HepG2 (cell line): ENCODE measurements around the gene FGFR3. TPM values are rescaled to one million over a fixed set of nuclear protein-coding genes. Genes with fewer than 3 reads are reported as not detected.

Experiments
- ATAC-seq: fragments of 200-7000 bp; cut with Tn5 transposase; 3 replicates; pipeline ENCODE4 v1.9.1; 2020; ENCODE audit warnings: mild to moderate bottlenecking, moderate library complexity
- BruUV-seq: library from RNA; stranded (reverse); fragments of 400-500 nt; replicated peaks from 2 replicates; lab custom pipeline; 2021; lab: Mats Ljungman, UMichigan
- CTCF ChIA-PET: fragments of 300-600 bp; formaldehyde crosslinking; extraction: SDS; loops from one replicate; lab custom pipeline; 2021; ENCODE audit warnings: low total read pairs, inconsistent platforms, low intra/inter-chr PET ratio; lab: Yijun Ruan, JAX
- POLR2A ChIA-PET: fragments of 350-600 bp; sonication (Branson Sonifier 250); formaldehyde crosslinking; loops from one replicate; lab custom pipeline; 2020; ENCODE audit warnings: antibody characterized with exemption, inconsistent platforms; lab: Yijun Ruan, JAX
- DNase-seq: peaks from one replicate; pipeline ENCODE4 v3.0.0-alpha.2; 2015; ENCODE audit warnings: low spot score
- FAIRE-seq: peaks from 3 replicates; lab custom pipeline; 2011; peaks lifted over from hg19 to GRCh38; lab: Jason Lieb, UNC
- H2AFZ ChIP-seq: one replicate; pipeline ENCODE4 v1.6.1; 2011; ENCODE audit warnings: low read length, inconsistent platforms
- H3K27ac ChIP-seq: fragments of 300-600 bp; 3 replicates; pipeline ENCODE4 v1.8.0; 2011; ENCODE audit warnings: mixed run types, mild to moderate bottlenecking, mixed read lengths, low read length, inconsistent platforms; ENCODE audit not compliant: insufficient read depth; ENCODE audit errors: extremely low read length
- H3K27me3 ChIP-seq, 2 experiments: fragments of 200-600 bp in 1 of 2; 2 replicates in 1 of 2; 3 replicates in 1 of 2; pipeline versions ENCODE4 v1.6.0 to v1.8.0; 2011; ENCODE audit warnings: low read length in 2 of 2, mild to moderate bottlenecking in 2 of 2, moderate library complexity in 2 of 2, inconsistent platforms in 1 of 2; ENCODE audit not compliant: insufficient read depth in 2 of 2, control insufficient read depth in 1 of 2
- H3K36me3 ChIP-seq, 2 experiments: fragments of 200-600 bp in 1 of 2; replicated peaks in 1 of 2; 2 replicates in 1 of 2; 3 replicates in 1 of 2; pipeline versions ENCODE4 v1.5.1 to v1.8.0; 2011; ENCODE audit warnings: low read length in 2 of 2, inconsistent platforms in 1 of 2; ENCODE audit not compliant: insufficient read depth in 2 of 2, control insufficient read depth in 1 of 2
- H3K4me1 ChIP-seq: 2 replicates; pipeline ENCODE4 v1.5.1; 2012; ENCODE audit warnings: low read length, inconsistent platforms; ENCODE audit not compliant: insufficient read depth
- H3K4me2 ChIP-seq: 2 replicates; pipeline ENCODE4 v1.6.0; 2011; ENCODE audit warnings: low read depth, low read length, inconsistent platforms
- H3K4me3 ChIP-seq, 3 experiments: fragments of 200-600 bp in 1 of 3; sonication (generic), shearing (Covaris generic) in 1 of 3; replicated peaks in 1 of 3; 2 replicates each; pipeline ENCODE4 v1.5.1; 2011 to 2016; ENCODE audit warnings: low read length in 3 of 3, inconsistent platforms in 2 of 3, low read depth in 2 of 3, mild to moderate bottlenecking in 2 of 3, control low read depth in 1 of 3, mixed read lengths in 1 of 3; ENCODE audit not compliant: insufficient read depth in 1 of 3
- H3K79me2 ChIP-seq: one replicate; pipeline ENCODE4 v1.6.1; 2011; ENCODE audit warnings: low read length, inconsistent platforms; ENCODE audit not compliant: insufficient read depth
- H3K9ac ChIP-seq: 2 replicates; pipeline ENCODE4 v1.6.0; 2011; ENCODE audit warnings: mild to moderate bottlenecking, low read depth, low read length, inconsistent platforms; ENCODE audit not compliant: insufficient read depth
- H3K9me3 ChIP-seq: 2 replicates; pipeline ENCODE4 v1.5.1; 2012; ENCODE audit warnings: mild to moderate bottlenecking, low read length
- H4K20me1 ChIP-seq: 2 replicates; pipeline ENCODE4 v1.6.0; 2011; ENCODE audit warnings: inconsistent platforms, mild to moderate bottlenecking, low read length, moderate library complexity; ENCODE audit not compliant: insufficient read depth
- ARID5B ChIP-seq: IDR thresholded peaks from 2 replicates; pipeline ENCODE4 v1.4.0; 2020; ENCODE audit warnings: mild to moderate bottlenecking, missing genetic modification reagents
- BCL6 ChIP-seq: IDR thresholded peaks from 2 replicates; pipeline ENCODE4 v1.6.1; 2016; ENCODE audit warnings: missing genetic modification reagents, missing compliant biosample characterization
- BRD4 ChIP-seq: sonication (generic); formaldehyde crosslinking; IDR thresholded peaks from 2 replicates; pipeline ENCODE4 v1.4.0; 2020; ENCODE audit warnings: missing genetic modification reagents
- CCAR2 ChIP-seq: fragments of 200-400 bp; formaldehyde crosslinking; optimal IDR thresholded peaks from 2 replicates; pipeline ENCODE3; 2018; ENCODE audit warnings: low read depth, mild to moderate bottlenecking, low read length, moderate library complexity
- CENPT ChIP-seq: sonication (generic); formaldehyde crosslinking; IDR thresholded peaks from 2 replicates; pipeline ENCODE4 v1.8.0; 2022; ENCODE audit warnings: low read depth, mild to moderate bottlenecking, moderate library complexity, missing genetic modification reagents
- CHD4 ChIP-seq: fragments of 200-600 bp; sonication (generic); IDR thresholded peaks from 2 replicates; pipeline ENCODE4 v1.7.0; 2017; ENCODE audit warnings: mild to moderate bottlenecking, low read length, borderline replicate concordance
- CTCF ChIP-seq: sonication (generic); formaldehyde crosslinking; IDR thresholded peaks from 2 replicates; pipeline ENCODE4 v1.5.0; 2020; ENCODE audit warnings: mild to moderate bottlenecking, missing genetic modification reagents, moderate library complexity
- NCOA2 ChIP-seq: sonication (generic); formaldehyde crosslinking; IDR thresholded peaks from 2 replicates; pipeline ENCODE4 v1.8.0; 2022; ENCODE audit warnings: inconsistent platforms
- SIX1 ChIP-seq: sonication (generic); formaldehyde crosslinking; IDR thresholded peaks from 2 replicates; pipeline ENCODE4 v1.4.0; 2020; ENCODE audit warnings: missing genetic modification reagents, borderline replicate concordance
- SIX4 ChIP-seq: sonication (generic); formaldehyde crosslinking; IDR thresholded peaks from 2 replicates; pipeline ENCODE4 v1.4.0; 2020; ENCODE audit warnings: missing genetic modification reagents
- ZBTB37 ChIP-seq: sonication (generic); formaldehyde crosslinking; IDR thresholded peaks from 2 replicates; pipeline ENCODE4 v1.4.0; 2020; ENCODE audit warnings: mild to moderate bottlenecking, missing genetic modification reagents
- ZFX ChIP-seq: sonication (generic); formaldehyde crosslinking; IDR thresholded peaks from 2 replicates; pipeline ENCODE4 v1.4.0; 2020; ENCODE audit warnings: mild to moderate bottlenecking, low read depth, missing genetic modification reagents, moderate library complexity
- ZNF24 ChIP-seq: fragments of 450-650 bp; IDR thresholded peaks from 2 replicates; pipeline ENCODE4 v1.6.1; 2017; ENCODE audit warnings: antibody characterized with exemption, mild to moderate bottlenecking
- ZNF33B ChIP-seq: sonication (generic); formaldehyde crosslinking; IDR thresholded peaks from 2 replicates; pipeline ENCODE4 v1.5.1; 2020; ENCODE audit warnings: mild to moderate bottlenecking, missing genetic modification reagents
- ZNF34 ChIP-seq: sonication (generic); formaldehyde crosslinking; IDR thresholded peaks from 2 replicates; pipeline ENCODE4 v1.4.0; 2020; ENCODE audit warnings: mild to moderate bottlenecking, missing genetic modification reagents, borderline replicate concordance
- ZNF773 ChIP-seq: sonication (generic); formaldehyde crosslinking; IDR thresholded peaks from 2 replicates; pipeline ENCODE4 v1.4.0; 2020; ENCODE audit warnings: missing genetic modification reagents, borderline replicate concordance
- WGBS: methylation state at CpG from one replicate; pipeline ENCODE4 v1.1.6; 2017; ENCODE audit warnings: low lambda C conversion rate; 5-methylcytosine and 5-hydroxymethylcytosine counted together
- in situ Hi-C: cut with HindIII; loops from 2 replicates; pipeline ENCODE4 v1.10.0; 2017; ENCODE audit warnings: low pct_unique_long_range_greater_than_20kb; ENCODE audit not compliant: extremely low pct_ligation_motif_present
- intact Hi-C: fragments of 100-400 bp; cut with micrococcal nuclease; formaldehyde crosslinking; loops from one replicate; pipeline ENCODE4 v1.10.0; 2022; ENCODE audit not compliant: unreplicated experiment
- polyA plus RNA-seq, 8 experiments: library from polyadenylated mRNA; depleted of rRNA in 3 of 8; stranded (reverse) in 7 of 8; unstranded in 1 of 8; fragments of >200 nt; fragmentation: Illumina TruSeq in 4 of 8; extraction: Trizol in 4 of 8; gene quantifications; 2 replicates each; pipeline versions ENCODE4 v1.2.1 to v1.2.3, GENCODE V29; 2011 to 2016; ENCODE audit warnings: low read depth in 4 of 8, missing spikeins in 1 of 8, mixed read lengths in 1 of 8; ENCODE audit not compliant: insufficient read depth in 1 of 8
- total RNA-seq, 5 experiments: library from RNA; depleted of rRNA; stranded (reverse); fragments of >200 nt; fragmentation: Illumina TruSeq; extraction: Trizol; gene quantifications; 2 replicates each; pipeline ENCODE4 v1.2.3, GENCODE V29; 2016; ENCODE audit warnings: low read depth in 1 of 5

The FGFR3 gene
- total and polyA plus RNA-seq, 2 of the 13 experiments (the other 11 are each of a cell fraction or from before 2014, with no cell fraction given), result 103 to 109 TPM

GRCh38 chr4:1777822-1778641 lies 15.1 kb upstream of the FGFR3 start:
- Histone ChIP-seq H3K9ac (peak overlapping the region; percentile 73), H3K27me3 (no peaks in the 10 kb centered on the region), H3K4me1 (peaks cover 97% of the 10 kb centered on the region), H3K36me3 (no peaks in the 10 kb centered on the region), H2AFZ (no peak overlapping the region), H3K4me2 (peak overlapping the region; percentile 87), H4K20me1 (no peaks in the 10 kb centered on the region), H3K27ac (peak overlapping the region; percentile 86), H3K79me2 (peaks cover 7% of the 10 kb centered on the region), H3K4me3 (peak overlapping the region; percentile 36 to 67 (median 44); a peak in 5 of 6 replicates), H3K9me3 (no peaks in the 10 kb centered on the region)
- 58% methylated on average over 5 of the region's 27 CpGs for WGBS
- ChIA-PET CTCF (interaction anchor here (2.9 kb wide), 1 partner anchor 32 kb away, joined by 15 read pairs; no protein-coding TSS in a partner anchor), POLR2A (interaction anchor here (0.9 to 34.3 kb wide), 8 partner anchors 8 to 85 kb away, joined by 4 to 1258 read pairs (median 6); partner anchors contain the start of gene FGFR3)
- BruUV-seq, result no TSS peak
- DNase-seq (peak; percentile 81), FAIRE-seq (peak; percentile 39), ATAC-seq (peak; percentile 39)
- intact Hi-C loops (loop anchor here (2.0 to 5.0 kb wide), 3 partner anchors 17 to 34 kb away; no protein-coding TSS in a partner anchor), in situ Hi-C loops (no loop called here)
- no peak for TF ChIP-seq ZBTB37
- peak; percentile 38; the same call in 1 of the 2 replicates for TF ChIP-seq NCOA2
- TF ChIP-seq BCL6 (CRISPR knock-in tag), result 0 out of 2 replicates have a peak, but pooled peaks have one; percentile 0
- TF ChIP-seq CCAR2, result peak; percentile 40
- 0 out of 2 replicates have a peak, but pooled peaks have one; percentile 33 for TF ChIP-seq CHD4
- peak; percentile 57; the same call in 1 of the 2 replicates for TF ChIP-seq ZNF773 (CRISPR knock-in tag)
- TF ChIP-seq ZFX (CRISPR knock-in tag), result peak; percentile 30; the same call in 1 of the 2 replicates
- TF ChIP-seq BRD4 (CRISPR knock-in tag), result peak; percentile 36; the same call in 1 of the 2 replicates
- peak; percentile 67 for TF ChIP-seq CTCF (CRISPR knock-in tag)
- no peak for TF ChIP-seq CENPT (CRISPR knock-in tag)
- TF ChIP-seq ARID5B (CRISPR knock-in tag), result peak; percentile 37; the same call in 1 of the 2 replicates
- TF ChIP-seq ZNF33B, result no peak
- TF ChIP-seq SIX4 (CRISPR knock-in tag), result 0 out of 2 replicates have a peak, but pooled peaks have one; percentile 13
- no peak for TF ChIP-seq ZNF24
- peak; percentile 70; the same call in 1 of the 2 replicates for TF ChIP-seq ZNF34 (CRISPR knock-in tag)
- no peak for TF ChIP-seq SIX1 (CRISPR knock-in tag)
